Panc1 (cell line): ENCODE data around the gene MED8. TPM values are rescaled to one million over a fixed set of nuclear protein-coding genes. Genes with fewer than 3 reads are reported as not detected.

Source experiments
- ATAC-seq: fragments of 200-7000 bp; cut with Tn5 transposase; 2 replicates; pipeline ENCODE4 v1.9.1; 2020; ENCODE audit warnings: mild to moderate bottlenecking, moderate library complexity
- BruUV-seq: library from RNA; stranded (reverse); fragments of 400-500 nt; replicated peaks from 2 replicates; lab custom pipeline; 2021; lab: Mats Ljungman, UMichigan
- CTCF ChIA-PET: fragments of 300-600 bp; sonication (Branson Sonifier 250); formaldehyde crosslinking; loops from one replicate; lab custom pipeline; 2022; ENCODE audit warnings: antibody characterized with exemption; lab: Charles Lee
- POLR2A ChIA-PET: fragments of 300-600 bp; sonication (Branson Sonifier 250); formaldehyde crosslinking; loops from one replicate; lab custom pipeline; 2022; ENCODE audit warnings: antibody characterized with exemption; lab: Charles Lee
- DNase-seq: peaks from one replicate; pipeline ENCODE4 v3.0.0-alpha.2; 2010; ENCODE audit warnings: low read depth, low spot score
- H3K27ac ChIP-seq: 2 replicates; pipeline ENCODE4 v1.5.1; 2011; ENCODE audit warnings: mild to moderate bottlenecking, low read length, inconsistent platforms
- H3K27me3 ChIP-seq: fragments of 200-500 bp; sonication (Bioruptor generic); 2 replicates; pipeline ENCODE4 v1.6.0; 2014; ENCODE audit warnings: low read length, inconsistent platforms; ENCODE audit not compliant: control insufficient read depth, insufficient read depth
- H3K36me3 ChIP-seq: fragments of 200-500 bp; sonication (Bioruptor generic); 2 replicates; pipeline ENCODE4 v1.5.1; 2014; ENCODE audit warnings: inconsistent platforms, mild to moderate bottlenecking, low read length, moderate library complexity; ENCODE audit not compliant: control insufficient read depth, insufficient read depth
- H3K4me1 ChIP-seq: 2 replicates; pipeline ENCODE4 v1.5.1; 2011; ENCODE audit warnings: inconsistent platforms, mild to moderate bottlenecking, low read length, moderate library complexity; ENCODE audit not compliant: control insufficient read depth, insufficient read depth
- H3K4me3 ChIP-seq, 2 experiments: 2 replicates each; pipeline ENCODE4 v1.5.1; 2011 to 2012; ENCODE audit warnings: low read depth in 2 of 2, low read length in 2 of 2, mild to moderate bottlenecking in 2 of 2, inconsistent platforms in 1 of 2, moderate library complexity in 1 of 2
- H3K9me3 ChIP-seq: fragments of 200-500 bp; sonication (Bioruptor generic); 2 replicates; pipeline ENCODE4 v1.5.1; 2014; ENCODE audit warnings: low read depth, mild to moderate bottlenecking, inconsistent platforms, low read length, moderate library complexity; ENCODE audit not compliant: control insufficient read depth, insufficient read depth
- POLR2AphosphoS5 ChIP-seq: IDR thresholded peaks from 2 replicates; pipeline ENCODE4 v1.6.1; 2012; ENCODE audit warnings: mild to moderate bottlenecking, low read depth, low read length, moderate library complexity
- SIN3A ChIP-seq: IDR thresholded peaks from 2 replicates; pipeline ENCODE4 v1.6.1; 2012; ENCODE audit warnings: low read depth, mild to moderate bottlenecking, low read length, moderate library complexity, borderline replicate concordance; ENCODE audit not compliant: insufficient read depth
- TCF7L2 ChIP-seq: IDR thresholded peaks from 2 replicates; pipeline ENCODE4 v1.6.1; 2011; ENCODE audit warnings: mild to moderate bottlenecking, low read depth, low read length, inconsistent platforms
- in situ Hi-C: cut with HindIII; loops from 2 replicates; pipeline ENCODE4 v1.10.0; 2016; ENCODE audit warnings: low sequenced_read_pairs, low pct_unique_long_range_greater_than_20kb
- intact Hi-C: fragments of 100-400 bp; cut with micrococcal nuclease; formaldehyde crosslinking; loops from one replicate; pipeline ENCODE4 v1.10.0; 2022; ENCODE audit not compliant: unreplicated experiment
- total RNA-seq: library from RNA; stranded (reverse); gene quantifications from one replicate; pipeline ENCODE4 v1.2.1, GENCODE V29; 2021; ENCODE audit not compliant: unreplicated experiment
- TF ChIP-seq, protein P1 (sequence below), 2 experiments: IDR thresholded peaks; 2 replicates each; pipeline ENCODE4 v1.6.1; 2011 to 2012; ENCODE audit warnings: low read depth in 2 of 2, control low read depth in 1 of 2, low read length in 1 of 2, mild to moderate bottlenecking in 1 of 2, moderate library complexity in 1 of 2; ENCODE audit not compliant: insufficient read depth in 1 of 2
- TF ChIP-seq, protein P2 (sequence below): fragments of 450-650 bp; IDR thresholded peaks from 2 replicates; pipeline ENCODE4 v1.5.1; 2017; ENCODE audit warnings: mild to moderate bottlenecking

Gene MED8
- total RNA-seq, 1 experiment from 2014 or later = 50.8 TPM

DNA sequence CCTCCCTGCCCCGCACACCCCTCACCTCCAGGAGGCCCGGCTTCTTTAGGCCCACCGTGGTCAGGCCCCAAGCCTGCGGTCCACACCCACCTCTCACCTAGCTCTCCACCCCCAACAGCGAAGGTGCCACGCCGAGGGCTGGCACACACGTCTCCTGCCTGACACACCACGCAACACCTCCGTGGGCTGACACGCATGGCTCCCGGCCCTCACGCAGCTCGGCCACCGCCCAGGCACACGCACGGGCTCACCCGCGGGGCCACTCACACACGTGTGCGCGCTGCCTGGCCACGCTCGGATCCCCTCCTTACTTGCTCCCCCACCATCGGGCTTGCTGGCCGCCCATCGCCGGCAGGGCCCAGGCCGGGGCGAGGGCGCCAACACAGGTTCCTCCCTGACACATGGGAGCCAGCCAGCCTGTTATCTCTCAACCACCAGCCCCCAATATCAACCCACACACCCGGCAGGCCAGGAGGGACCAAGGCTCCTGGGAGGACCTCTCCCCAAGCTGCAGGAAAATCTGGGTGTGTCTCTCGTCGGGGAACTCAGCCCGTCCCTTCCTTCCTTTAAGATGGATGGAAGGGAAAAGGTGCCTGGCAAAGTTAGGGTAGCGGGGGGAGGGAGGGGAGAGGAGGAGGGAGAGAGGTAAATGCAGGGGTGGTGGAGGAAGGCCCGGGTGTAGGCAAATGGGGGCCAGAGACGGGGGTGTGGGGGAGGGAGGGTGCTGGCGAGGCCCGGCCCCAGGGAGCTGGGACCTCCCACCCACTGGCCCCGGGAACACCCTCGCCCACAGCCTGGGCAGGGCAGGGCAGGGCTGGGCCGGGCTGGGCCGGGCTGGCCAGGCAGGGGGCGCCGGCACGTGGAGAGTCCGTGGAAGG, 22.3 kb downstream of the MED8 start:
- H3K4me1 ChIP-seq = peaks cover 19% of the 10 kb centered on the region
- ChIA-PET CTCF (interaction anchor here (0.6 to 1.2 kb wide), 2 partner anchors 9 to 140 kb away, joined by 3 to 4 read pairs; no protein-coding TSS in a partner anchor), POLR2A (no interaction called here)
- TF ChIP-seq, protein P1, sequence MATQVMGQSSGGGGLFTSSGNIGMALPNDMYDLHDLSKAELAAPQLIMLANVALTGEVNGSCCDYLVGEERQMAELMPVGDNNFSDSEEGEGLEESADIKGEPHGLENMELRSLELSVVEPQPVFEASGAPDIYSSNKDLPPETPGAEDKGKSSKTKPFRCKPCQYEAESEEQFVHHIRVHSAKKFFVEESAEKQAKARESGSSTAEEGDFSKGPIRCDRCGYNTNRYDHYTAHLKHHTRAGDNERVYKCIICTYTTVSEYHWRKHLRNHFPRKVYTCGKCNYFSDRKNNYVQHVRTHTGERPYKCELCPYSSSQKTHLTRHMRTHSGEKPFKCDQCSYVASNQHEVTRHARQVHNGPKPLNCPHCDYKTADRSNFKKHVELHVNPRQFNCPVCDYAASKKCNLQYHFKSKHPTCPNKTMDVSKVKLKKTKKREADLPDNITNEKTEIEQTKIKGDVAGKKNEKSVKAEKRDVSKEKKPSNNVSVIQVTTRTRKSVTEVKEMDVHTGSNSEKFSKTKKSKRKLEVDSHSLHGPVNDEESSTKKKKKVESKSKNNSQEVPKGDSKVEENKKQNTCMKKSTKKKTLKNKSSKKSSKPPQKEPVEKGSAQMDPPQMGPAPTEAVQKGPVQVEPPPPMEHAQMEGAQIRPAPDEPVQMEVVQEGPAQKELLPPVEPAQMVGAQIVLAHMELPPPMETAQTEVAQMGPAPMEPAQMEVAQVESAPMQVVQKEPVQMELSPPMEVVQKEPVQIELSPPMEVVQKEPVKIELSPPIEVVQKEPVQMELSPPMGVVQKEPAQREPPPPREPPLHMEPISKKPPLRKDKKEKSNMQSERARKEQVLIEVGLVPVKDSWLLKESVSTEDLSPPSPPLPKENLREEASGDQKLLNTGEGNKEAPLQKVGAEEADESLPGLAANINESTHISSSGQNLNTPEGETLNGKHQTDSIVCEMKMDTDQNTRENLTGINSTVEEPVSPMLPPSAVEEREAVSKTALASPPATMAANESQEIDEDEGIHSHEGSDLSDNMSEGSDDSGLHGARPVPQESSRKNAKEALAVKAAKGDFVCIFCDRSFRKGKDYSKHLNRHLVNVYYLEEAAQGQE (IDR thresholded peaks at IDR 0.05; ENCODE audit: insufficient read depth in 1 of 2, low read depth in 2 of 2, low read length in 1 of 2) = no peak
- TF ChIP-seq, protein P2, sequence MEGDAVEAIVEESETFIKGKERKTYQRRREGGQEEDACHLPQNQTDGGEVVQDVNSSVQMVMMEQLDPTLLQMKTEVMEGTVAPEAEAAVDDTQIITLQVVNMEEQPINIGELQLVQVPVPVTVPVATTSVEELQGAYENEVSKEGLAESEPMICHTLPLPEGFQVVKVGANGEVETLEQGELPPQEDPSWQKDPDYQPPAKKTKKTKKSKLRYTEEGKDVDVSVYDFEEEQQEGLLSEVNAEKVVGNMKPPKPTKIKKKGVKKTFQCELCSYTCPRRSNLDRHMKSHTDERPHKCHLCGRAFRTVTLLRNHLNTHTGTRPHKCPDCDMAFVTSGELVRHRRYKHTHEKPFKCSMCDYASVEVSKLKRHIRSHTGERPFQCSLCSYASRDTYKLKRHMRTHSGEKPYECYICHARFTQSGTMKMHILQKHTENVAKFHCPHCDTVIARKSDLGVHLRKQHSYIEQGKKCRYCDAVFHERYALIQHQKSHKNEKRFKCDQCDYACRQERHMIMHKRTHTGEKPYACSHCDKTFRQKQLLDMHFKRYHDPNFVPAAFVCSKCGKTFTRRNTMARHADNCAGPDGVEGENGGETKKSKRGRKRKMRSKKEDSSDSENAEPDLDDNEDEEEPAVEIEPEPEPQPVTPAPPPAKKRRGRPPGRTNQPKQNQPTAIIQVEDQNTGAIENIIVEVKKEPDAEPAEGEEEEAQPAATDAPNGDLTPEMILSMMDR = no peak
- TF ChIP-seq TCF7L2 (no peak), POLR2AphosphoS5 (no peak), SIN3A (no peak)
- DNase-seq (no peak), ATAC-seq (peak; percentile 85)
- H3K27ac ChIP-seq = peak overlapping the region; percentile 96
- BruUV-seq = no TSS peak
- H3K4me3 ChIP-seq = peak overlapping the region; percentile 87 to 89
- intact Hi-C loops = no loop called here
- H3K9me3 ChIP-seq = no peaks in the 10 kb centered on the region
- H3K36me3 ChIP-seq = no peaks in the 10 kb centered on the region; the same call in 1 of the 2 replicates
- in situ Hi-C loops = no loop called here
- no peaks in the 10 kb centered on the region for H3K27me3 ChIP-seq

DNA sequence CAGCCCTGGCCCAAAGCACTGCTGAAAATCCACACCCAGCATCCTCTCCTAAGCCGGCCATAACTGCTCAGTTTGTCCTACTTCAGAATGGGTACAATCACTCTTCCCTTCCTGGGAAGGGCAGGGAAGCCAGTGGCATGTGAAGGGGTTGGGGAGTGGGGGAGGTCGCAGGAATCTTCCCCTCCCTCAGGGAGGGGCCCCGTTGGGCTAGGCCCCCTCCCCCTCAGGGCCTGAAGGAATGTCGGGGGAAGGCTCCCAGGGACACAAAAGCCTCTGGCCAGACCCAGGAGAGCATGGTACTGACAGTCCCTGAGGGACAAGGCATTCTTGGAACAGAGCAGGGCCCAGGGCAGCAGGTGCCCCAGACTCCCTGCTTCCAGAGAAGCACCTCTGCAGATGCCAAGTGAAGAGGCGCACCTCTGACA, 23.0 kb downstream of the MED8 start:
- no TSS peak for BruUV-seq
- peak overlapping the region; percentile 87 to 89 for H3K4me3 ChIP-seq
- no peak for ATAC-seq
- no peaks in the 10 kb centered on the region for H3K9me3 ChIP-seq
- no peak for DNase-seq
- peak overlapping the region; percentile 96 for H3K27ac ChIP-seq
- ChIA-PET POLR2A (no interaction called here), CTCF (interaction anchor here (0.6 kb wide), 1 partner anchor 9 kb away, joined by 4 read pairs; no protein-coding TSS in a partner anchor)
- H3K36me3 ChIP-seq = peaks cover 5% of the 10 kb centered on the region
- H3K27me3 ChIP-seq = no peaks in the 10 kb centered on the region
- in situ Hi-C loops (no loop called here), intact Hi-C loops (no loop called here)
- no peak for TF ChIP-seq SIN3A
- no peak for TF ChIP-seq POLR2AphosphoS5
- TF ChIP-seq, protein P2 = no peak
- no peak for TF ChIP-seq TCF7L2
- TF ChIP-seq, protein P1 (IDR thresholded peaks at IDR 0.05; ENCODE audit: insufficient read depth in 1 of 2, low read depth in 2 of 2, low read length in 1 of 2) = no peak
- peaks cover 26% of the 10 kb centered on the region for H3K4me1 ChIP-seq
